ENCODE results near the gene DNER. TPM values are rescaled to one million over a fixed set of nuclear protein-coding genes. Genes with fewer than 3 reads are reported as not detected.

DNER gene
- polyA plus RNA-seq, 1 donor = 7.5 TPM

DNA sequence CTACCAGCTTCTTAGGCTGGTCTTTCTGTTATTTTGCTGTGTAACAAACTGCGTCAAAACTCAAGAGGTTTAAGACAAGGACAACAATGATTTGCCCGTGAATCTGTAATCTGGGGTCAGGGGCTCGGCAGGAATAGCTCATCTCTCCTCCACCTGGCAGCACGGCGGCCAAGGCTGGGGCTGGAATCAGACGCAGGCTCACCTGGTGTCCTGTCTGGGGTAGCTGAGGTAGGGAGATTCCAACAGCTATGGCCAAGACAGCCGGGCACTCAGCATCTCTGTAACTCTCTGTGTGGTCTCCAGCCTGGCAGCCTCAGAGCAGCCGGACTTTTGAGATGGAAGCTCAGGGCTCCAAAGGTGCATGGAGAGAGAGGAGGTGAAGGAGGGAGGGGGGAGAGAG, 42.3 kb downstream of the DNER start:
- no peaks in the 10 kb centered on the region for H3K4me1 ChIP-seq (ENCODE audit: control insufficient read depth, insufficient read depth, low read length)
- H3K9me3 ChIP-seq (ENCODE audit: control insufficient read depth, low read depth, low read length) = no peaks in the 10 kb centered on the region
- 70% methylated on average over 2 of the region's 8 CpGs for WGBS (ENCODE audit: insufficient coverage, low lambda C conversion rate)
- H3K4me3 ChIP-seq (ENCODE audit: low read length) = no peak overlapping the region
- no peak for DNase-seq
- H3K27me3 ChIP-seq (ENCODE audit: control insufficient read depth, insufficient read depth, low read length) = no peaks in the 10 kb centered on the region
- no peak overlapping the region for H3K27ac ChIP-seq (ENCODE audit: low read length)
- H3K36me3 ChIP-seq (ENCODE audit: control insufficient read depth, insufficient read depth, low read length) = no peaks in the 10 kb centered on the region

DNA sequence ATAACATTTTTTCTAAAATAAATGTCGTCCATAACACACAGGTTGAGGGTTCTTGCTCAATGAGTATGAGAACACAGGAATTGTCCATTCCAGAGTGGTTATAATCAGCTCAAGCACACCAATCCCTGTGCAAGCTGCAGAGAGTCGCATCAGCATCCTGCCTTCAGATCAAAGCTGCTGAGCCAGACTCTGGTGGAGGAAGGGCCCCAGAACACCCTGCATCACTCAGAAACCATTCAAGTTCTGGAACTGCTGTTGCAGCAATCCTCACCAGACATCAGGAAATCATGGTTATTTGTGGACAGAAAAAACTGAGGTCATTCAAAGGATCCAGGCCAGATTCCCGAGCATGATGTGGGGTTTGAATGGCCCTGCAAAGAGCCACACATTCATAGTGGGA, 44.5 kb downstream of the DNER start:
- Histone ChIP-seq H3K9me3 (ENCODE audit: control insufficient read depth, low read depth, low read length) (no peaks in the 10 kb centered on the region), H3K4me3 (ENCODE audit: low read length) (no peak overlapping the region), H3K27me3 (ENCODE audit: control insufficient read depth, insufficient read depth, low read length) (no peaks in the 10 kb centered on the region), H3K27ac (ENCODE audit: low read length) (no peak overlapping the region), H3K36me3 (ENCODE audit: control insufficient read depth, insufficient read depth, low read length) (no peaks in the 10 kb centered on the region), H3K4me1 (ENCODE audit: control insufficient read depth, insufficient read depth, low read length) (no peaks in the 10 kb centered on the region)
- WGBS (ENCODE audit: insufficient coverage, low lambda C conversion rate) = no CpG with 5 or more reads among the region's 3 CpGs
- DNase-seq = no peak

GRCh38 chr2:229666811-229667210, 47.5 kb downstream of the DNER start:
- DNase-seq = no peak
- H3K36me3 ChIP-seq (ENCODE audit: control insufficient read depth, insufficient read depth, low read length) = no peaks in the 10 kb centered on the region
- H3K27ac ChIP-seq (ENCODE audit: low read length) = no peak overlapping the region
- no peaks in the 10 kb centered on the region for H3K9me3 ChIP-seq (ENCODE audit: control insufficient read depth, low read depth, low read length)
- WGBS (ENCODE audit: insufficient coverage, low lambda C conversion rate) = no CpG with 5 or more reads among the region's 3 CpGs
- H3K4me1 ChIP-seq (ENCODE audit: control insufficient read depth, insufficient read depth, low read length) = no peaks in the 10 kb centered on the region
- H3K27me3 ChIP-seq (ENCODE audit: control insufficient read depth, insufficient read depth, low read length) = no peaks in the 10 kb centered on the region
- no peak overlapping the region for H3K4me3 ChIP-seq (ENCODE audit: low read length)

DNA sequence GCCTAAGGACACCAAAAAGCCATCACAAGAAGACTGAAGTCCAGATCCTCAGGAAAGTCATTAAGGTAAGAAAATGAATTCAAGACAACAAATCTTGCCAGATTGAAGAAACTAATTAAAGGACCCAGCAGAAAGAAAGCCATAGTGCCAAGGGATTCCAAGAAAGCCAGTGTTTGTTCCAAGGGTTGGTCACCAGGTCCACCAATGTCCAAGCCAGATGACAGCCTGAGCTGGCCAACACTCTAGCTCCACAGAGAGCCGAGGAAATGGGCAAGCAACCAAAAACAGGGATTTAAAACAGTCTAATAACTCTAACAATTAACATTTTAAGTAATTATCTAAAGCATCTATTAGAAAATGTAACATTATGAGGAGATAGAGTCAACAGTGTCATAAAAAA, 49.2 kb downstream of the DNER start:
- Histone ChIP-seq H3K27ac (ENCODE audit: low read length) (no peak overlapping the region), H3K36me3 (ENCODE audit: control insufficient read depth, insufficient read depth, low read length) (no peaks in the 10 kb centered on the region), H3K27me3 (ENCODE audit: control insufficient read depth, insufficient read depth, low read length) (no peaks in the 10 kb centered on the region), H3K9me3 (ENCODE audit: control insufficient read depth, low read depth, low read length) (no peaks in the 10 kb centered on the region), H3K4me1 (ENCODE audit: control insufficient read depth, insufficient read depth, low read length) (no peaks in the 10 kb centered on the region), H3K4me3 (ENCODE audit: low read length) (no peak overlapping the region)
- no CpG with 5 or more reads among the region's 1 CpG for WGBS (ENCODE audit: insufficient coverage, low lambda C conversion rate)
- no peak for DNase-seq

DNA sequence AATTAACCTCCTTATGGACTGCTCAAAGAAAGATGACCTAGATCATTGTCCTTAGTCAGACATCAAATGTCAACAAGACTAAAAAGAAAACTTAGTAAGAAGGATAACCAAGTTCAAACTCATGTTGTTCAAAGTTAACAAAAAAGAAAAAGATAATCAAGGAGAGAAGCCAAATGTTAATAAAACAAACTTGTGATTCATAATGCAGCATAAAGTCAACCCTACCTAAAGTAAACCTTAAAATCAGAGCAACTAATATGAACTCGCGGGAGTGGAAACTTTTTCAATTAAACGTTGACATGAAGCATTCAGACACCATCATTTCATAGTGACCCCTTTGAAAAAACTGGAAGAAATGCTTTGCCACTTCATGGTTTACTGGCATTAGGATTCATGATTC, 52.9 kb downstream of the DNER start:
- H3K9me3 ChIP-seq (ENCODE audit: control insufficient read depth, low read depth, low read length) = no peaks in the 10 kb centered on the region
- WGBS (ENCODE audit: insufficient coverage, low lambda C conversion rate) = 100% methylated on average over 3 of the region's 3 CpGs

GRCh38 chr2:229660951-229661350, 53.4 kb downstream of the DNER start:
- H3K4me1 ChIP-seq (ENCODE audit: control insufficient read depth, insufficient read depth, low read length) = no peaks in the 10 kb centered on the region
- no peaks in the 10 kb centered on the region for H3K27me3 ChIP-seq (ENCODE audit: control insufficient read depth, insufficient read depth, low read length)
- no peak overlapping the region for H3K4me3 ChIP-seq (ENCODE audit: low read length)
- no peaks in the 10 kb centered on the region for H3K9me3 ChIP-seq (ENCODE audit: control insufficient read depth, low read depth, low read length)
- no peak overlapping the region for H3K27ac ChIP-seq (ENCODE audit: low read length)
- DNase-seq = no peak
- H3K36me3 ChIP-seq (ENCODE audit: control insufficient read depth, insufficient read depth, low read length) = no peaks in the 10 kb centered on the region

More for the DNA sequence above, 52.9 kb downstream of the DNER start:
- DNase-seq = no peak
- Histone ChIP-seq H3K4me3 (ENCODE audit: low read length) (no peak overlapping the region), H3K27ac (ENCODE audit: low read length) (no peak overlapping the region), H3K4me1 (ENCODE audit: control insufficient read depth, insufficient read depth, low read length) (no peaks in the 10 kb centered on the region), H3K27me3 (ENCODE audit: control insufficient read depth, insufficient read depth, low read length) (no peaks in the 10 kb centered on the region), H3K36me3 (ENCODE audit: control insufficient read depth, insufficient read depth, low read length) (no peaks in the 10 kb centered on the region)

GRCh38 chr2:229660391-229660790, 54.0 kb downstream of the DNER start:
- Histone ChIP-seq H3K4me3 (ENCODE audit: low read length) (no peak overlapping the region), H3K4me1 (ENCODE audit: control insufficient read depth, insufficient read depth, low read length) (no peaks in the 10 kb centered on the region), H3K36me3 (ENCODE audit: control insufficient read depth, insufficient read depth, low read length) (no peaks in the 10 kb centered on the region), H3K9me3 (ENCODE audit: control insufficient read depth, low read depth, low read length) (no peaks in the 10 kb centered on the region), H3K27me3 (ENCODE audit: control insufficient read depth, insufficient read depth, low read length) (no peaks in the 10 kb centered on the region), H3K27ac (ENCODE audit: low read length) (no peak overlapping the region)
- no peak for DNase-seq

- no peak for DNase-seq
- Histone ChIP-seq H3K27me3 (ENCODE audit: control insufficient read depth, insufficient read depth, low read length) (no peaks in the 10 kb centered on the region), H3K36me3 (ENCODE audit: control insufficient read depth, insufficient read depth, low read length) (no peaks in the 10 kb centered on the region), H3K27ac (ENCODE audit: low read length) (no peak overlapping the region), H3K4me1 (ENCODE audit: control insufficient read depth, insufficient read depth, low read length) (no peaks in the 10 kb centered on the region), H3K4me3 (ENCODE audit: low read length) (no peak overlapping the region), H3K9me3 (ENCODE audit: control insufficient read depth, low read depth, low read length) (no peaks in the 10 kb centered on the region)
- WGBS (ENCODE audit: insufficient coverage, low lambda C conversion rate) = 20% methylated on average over 1 of the region's 4 CpGs
Measured at GRCh38 chr2:229658004-229658403, 56.4 kb downstream of the DNER start.

- Histone ChIP-seq H3K4me3 (ENCODE audit: low read length) (no peak overlapping the region), H3K9me3 (ENCODE audit: control insufficient read depth, low read depth, low read length) (no peaks in the 10 kb centered on the region), H3K4me1 (ENCODE audit: control insufficient read depth, insufficient read depth, low read length) (no peaks in the 10 kb centered on the region), H3K27me3 (ENCODE audit: control insufficient read depth, insufficient read depth, low read length) (no peaks in the 10 kb centered on the region), H3K27ac (ENCODE audit: low read length) (no peak overlapping the region), H3K36me3 (ENCODE audit: control insufficient read depth, insufficient read depth, low read length) (no peaks in the 10 kb centered on the region)
- DNase-seq = no peak
- WGBS (ENCODE audit: insufficient coverage, low lambda C conversion rate) = no CpG with 5 or more reads among the region's 3 CpGs
Measured at GRCh38 chr2:229654437-229654836, 59.9 kb downstream of the DNER start.

- Histone ChIP-seq H3K36me3 (ENCODE audit: control insufficient read depth, insufficient read depth, low read length) (no peaks in the 10 kb centered on the region), H3K4me3 (ENCODE audit: low read length) (no peak overlapping the region), H3K27ac (ENCODE audit: low read length) (no peak overlapping the region), H3K27me3 (ENCODE audit: control insufficient read depth, insufficient read depth, low read length) (no peaks in the 10 kb centered on the region), H3K9me3 (ENCODE audit: control insufficient read depth, low read depth, low read length) (no peaks in the 10 kb centered on the region), H3K4me1 (ENCODE audit: control insufficient read depth, insufficient read depth, low read length) (no peaks in the 10 kb centered on the region)
- no peak for DNase-seq
- no CpG with 5 or more reads among the region's 1 CpG for WGBS (ENCODE audit: insufficient coverage, low lambda C conversion rate)
Measured at GRCh38 chr2:229653531-229653930, 60.8 kb downstream of the DNER start.

- H3K27me3 ChIP-seq (ENCODE audit: control insufficient read depth, insufficient read depth, low read length) = no peaks in the 10 kb centered on the region
- no peaks in the 10 kb centered on the region for H3K4me1 ChIP-seq (ENCODE audit: control insufficient read depth, insufficient read depth, low read length)
- no peak for DNase-seq
- no peaks in the 10 kb centered on the region for H3K9me3 ChIP-seq (ENCODE audit: control insufficient read depth, low read depth, low read length)
- H3K36me3 ChIP-seq (ENCODE audit: control insufficient read depth, insufficient read depth, low read length) = no peaks in the 10 kb centered on the region
- WGBS (ENCODE audit: insufficient coverage, low lambda C conversion rate) = no CpG with 5 or more reads among the region's 5 CpGs
- no peak overlapping the region for H3K27ac ChIP-seq (ENCODE audit: low read length)
- no peak overlapping the region for H3K4me3 ChIP-seq (ENCODE audit: low read length)
Measured at GRCh38 chr2:229652796-229653195, 61.6 kb downstream of the DNER start.
